IPS-18c (cell line): ENCODE data around the gene ZNF646.

Experiments used
- H3K4me3 ChIP-seq: 2 replicates; pipeline ENCODE4 v1.7.0; 2013; ENCODE audit warnings: low read depth, mild to moderate bottlenecking, low read length, moderate library complexity; ENCODE audit not compliant: insufficient read depth
- H3K9me3 ChIP-seq: one replicate; pipeline ENCODE4 v1.6.1; 2013; ENCODE audit warnings: mild to moderate bottlenecking, low read length, moderate library complexity; ENCODE audit not compliant: control insufficient read depth, insufficient read depth

ZNF646 gene

GRCh38 chr16:31133046-31133501 is 58.9 kb downstream of the ZNF646 start:
- Histone ChIP-seq H3K9me3 (peaks cover 2% of the 10 kb centered on the region), H3K4me3 (peak overlapping the region; percentile 28; the same call in 1 of the 2 replicates)
